Adrenal gland (tissue), 5 donors: ENCODE data around the gene UGT1A6.
"Not testable (repeated sequence)": the region's sequence is repeated elsewhere in the genome, so short reads cannot be mapped to it uniquely, and the experiment has no call there.

Experiments used
- POLR2A ChIP-seq, 2 donors: fragments of 450-650 bp; IDR thresholded peaks; one replicate each; pipeline ENCODE4 v1.6.1; 2017; ENCODE audit warnings: antibody characterized with exemption in 2 of 2, mild to moderate bottlenecking in 2 of 2, moderate library complexity in 1 of 2
- TF ChIP-seq, protein P1 (sequence below), 6 experiments: fragments of 450-650 bp in 4 of 6; fragments of 200-600 bp in 2 of 6; sonication (generic) in 1 of 6; IDR thresholded peaks; 1 replicate in 5 of 6; 2 replicates in 1 of 6; pipeline versions ENCODE4 v1.5.1 to v1.8.0; 2016 to 2021; ENCODE audit warnings: antibody characterized with exemption in 6 of 6, mild to moderate bottlenecking in 2 of 6, moderate library complexity in 1 of 6
- donor health status: DM: no; HTN: no; CAD: no.

DNA sequence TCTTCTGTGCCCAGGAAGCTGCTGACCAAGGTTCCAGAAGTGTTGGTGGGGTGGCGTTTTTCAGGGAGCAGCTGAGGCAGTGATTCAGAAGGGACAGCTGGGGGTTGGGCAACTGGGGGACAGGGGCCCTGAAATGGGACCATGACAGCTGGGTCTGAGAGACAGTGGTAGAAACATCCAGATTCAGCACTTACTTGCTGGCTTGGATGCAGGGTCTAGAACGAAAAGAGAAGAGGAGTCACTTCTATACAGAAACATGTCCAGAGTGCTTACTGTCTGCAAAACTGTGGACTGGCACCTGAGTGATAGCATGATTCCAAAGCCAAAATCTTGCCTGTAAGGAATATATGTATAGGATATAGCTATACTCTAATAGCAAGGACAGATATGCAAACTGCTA, 53.1 kb downstream of the UGT1A6 start:
- TF ChIP-seq, protein P1, sequence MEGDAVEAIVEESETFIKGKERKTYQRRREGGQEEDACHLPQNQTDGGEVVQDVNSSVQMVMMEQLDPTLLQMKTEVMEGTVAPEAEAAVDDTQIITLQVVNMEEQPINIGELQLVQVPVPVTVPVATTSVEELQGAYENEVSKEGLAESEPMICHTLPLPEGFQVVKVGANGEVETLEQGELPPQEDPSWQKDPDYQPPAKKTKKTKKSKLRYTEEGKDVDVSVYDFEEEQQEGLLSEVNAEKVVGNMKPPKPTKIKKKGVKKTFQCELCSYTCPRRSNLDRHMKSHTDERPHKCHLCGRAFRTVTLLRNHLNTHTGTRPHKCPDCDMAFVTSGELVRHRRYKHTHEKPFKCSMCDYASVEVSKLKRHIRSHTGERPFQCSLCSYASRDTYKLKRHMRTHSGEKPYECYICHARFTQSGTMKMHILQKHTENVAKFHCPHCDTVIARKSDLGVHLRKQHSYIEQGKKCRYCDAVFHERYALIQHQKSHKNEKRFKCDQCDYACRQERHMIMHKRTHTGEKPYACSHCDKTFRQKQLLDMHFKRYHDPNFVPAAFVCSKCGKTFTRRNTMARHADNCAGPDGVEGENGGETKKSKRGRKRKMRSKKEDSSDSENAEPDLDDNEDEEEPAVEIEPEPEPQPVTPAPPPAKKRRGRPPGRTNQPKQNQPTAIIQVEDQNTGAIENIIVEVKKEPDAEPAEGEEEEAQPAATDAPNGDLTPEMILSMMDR (IDR thresholded peaks at IDR 0.05) = not testable (repeated sequence)
- not testable (repeated sequence) for TF ChIP-seq POLR2A (IDR thresholded peaks at IDR 0.05)
